Stimulated activated CD8-positive, alpha-beta memory T cell treated with anti-CD3 and anti-CD28 coated beads, Interleukin-7, amount 100 ng/mL, for 24 hours (primary cell): ENCODE results near the gene RNF224.
"Not testable (repeated sequence)": the region's sequence is repeated elsewhere in the genome, so short reads cannot be mapped to it uniquely, and the experiment has no call there.

Experiments
- DNase-seq: peaks from one replicate; pipeline ENCODE4 v3.0.0-alpha.2; 2020; ENCODE audit warnings: low read depth

The RNF224 gene

GRCh38 chr9:137254624-137255447 lies 27.5 kb downstream of the RNF224 start, which contains the start of gene NELFB:
TSS of gene NELFB (plus strand) at chr9:137255327.
- peak; percentile 95 for DNase-seq

- no peak for DNase-seq
Measured at GRCh38 chr9:137255448-137256114, 28.3 kb downstream of the RNF224 start.

GRCh38 chr9:137256362-137256761 lies 29.1 kb downstream of the RNF224 start:
- no peak for DNase-seq

- DNase-seq = no peak
Measured at GRCh38 chr9:137256856-137257255, 29.6 kb downstream of the RNF224 start.

GRCh38 chr9:137262173-137262908 lies 35.0 kb downstream of the RNF224 start:
- DNase-seq = not testable (repeated sequence)

GRCh38 chr9:137262909-137263285 lies 35.6 kb downstream of the RNF224 start:
- DNase-seq = no peak

- DNase-seq = no peak
Measured at GRCh38 chr9:137263506-137263905, 36.2 kb downstream of the RNF224 start.

GRCh38 chr9:137264067-137264466 lies 36.8 kb downstream of the RNF224 start:
- DNase-seq = no peak

GRCh38 chr9:137265496-137266161 lies 38.3 kb downstream of the RNF224 start:
- DNase-seq = no peak

GRCh38 chr9:137266162-137266527 lies 38.8 kb downstream of the RNF224 start:
- DNase-seq = no peak

- DNase-seq = no peak
Measured at GRCh38 chr9:137266585-137267453, 39.5 kb downstream of the RNF224 start.

- DNase-seq = no peak
Measured at GRCh38 chr9:137267933-137268355, 40.6 kb downstream of the RNF224 start.

- no peak for DNase-seq
Measured at GRCh38 chr9:137268538-137269201, 41.4 kb downstream of the RNF224 start.

- DNase-seq = no peak
Measured at GRCh38 chr9:137269231-137269772, 42.0 kb downstream of the RNF224 start.

GRCh38 chr9:137270929-137271695 lies 43.8 kb downstream of the RNF224 start:
- DNase-seq = no peak

- no peak for DNase-seq
Measured at GRCh38 chr9:137271696-137272076, 44.4 kb downstream of the RNF224 start.

- DNase-seq = no peak
Measured at GRCh38 chr9:137272241-137273094, 45.2 kb downstream of the RNF224 start.

- DNase-seq = no peak
Measured at GRCh38 chr9:137273095-137273490, 45.8 kb downstream of the RNF224 start.
